GM18520 (cell line): ENCODE results near the gene ABCB6.
"Not testable (repeated sequence)": the region's sequence is repeated elsewhere in the genome, so short reads cannot be mapped to it uniquely, and the experiment has no call there.

Source experiments
- ATAC-seq: cut with Tn5 transposase; IDR thresholded peaks from one replicate; pipeline ENCODE4 v1.9.1; 2021; ENCODE audit not compliant: unreplicated experiment

Gene ABCB6

GRCh38 chr2:219214141-219214540, 4.6 kb downstream of the ABCB6 start:
- ATAC-seq: no peak

GRCh38 chr2:219213486-219214071, 5.2 kb downstream of the ABCB6 start:
- ATAC-seq: no peak

- ATAC-seq: no peak
Measured at GRCh38 chr2:219213026-219213415, 5.7 kb downstream of the ABCB6 start.

- ATAC-seq: no peak
Measured at GRCh38 chr2:219210886-219211362, 7.8 kb downstream of the ABCB6 start.

GRCh38 chr2:219210196-219210885, 8.4 kb downstream of the ABCB6 start:
- no peak for ATAC-seq

- ATAC-seq: no peak
Measured at GRCh38 chr2:219209236-219210195, 9.2 kb downstream of the ABCB6 start.

GRCh38 chr2:219207884-219208740, 10.6 kb downstream of the ABCB6 start:
- ATAC-seq: no peak

GRCh38 chr2:219207134-219207883, 11.4 kb downstream of the ABCB6 start:
- no peak for ATAC-seq

- ATAC-seq: peak; percentile 98
Measured at GRCh38 chr2:219206328-219207133, 12.2 kb downstream of the ABCB6 start, which contains the start of gene ZFAND2B. ZFAND2B (plus strand) TSS chr2:219206782; CDS start chr2:219206988, 206 bp downstream.

GRCh38 chr2:219205981-219206327, 12.8 kb downstream of the ABCB6 start:
- ATAC-seq: no peak

GRCh38 chr2:219205165-219205538, 13.6 kb downstream of the ABCB6 start:
- ATAC-seq: no peak

GRCh38 chr2:219204425-219205164, 14.2 kb downstream of the ABCB6 start:
- no peak for ATAC-seq

- not testable (repeated sequence) for ATAC-seq
Measured at GRCh38 chr2:219201331-219201730, 17.4 kb downstream of the ABCB6 start.

GRCh38 chr2:219200502-219201326, 18.0 kb downstream of the ABCB6 start:
- not testable (repeated sequence) for ATAC-seq

- no peak for ATAC-seq
Measured at GRCh38 chr2:219199470-219200211, 19.1 kb downstream of the ABCB6 start.

- ATAC-seq: no peak
Measured at GRCh38 chr2:219198974-219199373, 19.8 kb downstream of the ABCB6 start.

GRCh38 chr2:219197388-219197787, 21.4 kb downstream of the ABCB6 start:
- no peak for ATAC-seq
